GM18951 (cell line): ENCODE measurements around the gene UCKL1.
"Not testable (repeated sequence)": the region's sequence is repeated elsewhere in the genome, so short reads cannot be mapped to it uniquely, and the experiment has no call there.

Source experiments
- POLR2A ChIP-seq: IDR thresholded peaks from 4 replicates; pipeline ENCODE4 v1.6.1; 2011; ENCODE audit warnings: mild to moderate bottlenecking; ENCODE audit not compliant: insufficient read length, insufficient read depth; ENCODE audit errors: extremely low read depth
- in situ Hi-C: fragments of 300-500 bp; cut with MboI; formaldehyde crosslinking; loops from one replicate; pipeline ENCODE4 v1.12.0; 2022; ENCODE audit warnings: low sequenced_read_pairs, mixed read lengths, inconsistent platforms; ENCODE audit not compliant: unreplicated experiment

The UCKL1 gene

GRCh38 chr20:63939061-63939935 is 16.9 kb downstream of the UCKL1 start:
- in situ Hi-C loops: no loop called here

GRCh38 chr20:63937596-63937995 is 18.6 kb downstream of the UCKL1 start:
- in situ Hi-C loops: no loop called here

More at GRCh38 chr20:63939061-63939935, 16.9 kb downstream of the UCKL1 start:
- no peak for TF ChIP-seq POLR2A

GRCh38 chr20:63935447-63935846 is 20.8 kb downstream of the UCKL1 start:
- TF ChIP-seq POLR2A: no peak
- in situ Hi-C loops: no loop called here

More at GRCh38 chr20:63937596-63937995, 18.6 kb downstream of the UCKL1 start:
- TF ChIP-seq POLR2A: no peak

GRCh38 chr20:63934271-63935068 is 21.7 kb downstream of the UCKL1 start:
- in situ Hi-C loops: no loop called here
- TF ChIP-seq POLR2A: no peak

- TF ChIP-seq POLR2A: no peak
- in situ Hi-C loops: no loop called here
These were observed 22.6 kb downstream of the UCKL1 start for GRCh38 chr20:63933646-63934045.

GRCh38 chr20:63932606-63933160 is 23.5 kb downstream of the UCKL1 start:
- no peak for TF ChIP-seq POLR2A
- in situ Hi-C loops: no loop called here

- TF ChIP-seq POLR2A: no peak
- in situ Hi-C loops: no loop called here
These were observed 24.5 kb downstream of the UCKL1 start for GRCh38 chr20:63931735-63932134.

- no peak for TF ChIP-seq POLR2A
- in situ Hi-C loops: no loop called here
These were observed 25.2 kb downstream of the UCKL1 start for GRCh38 chr20:63930971-63931553.

GRCh38 chr20:63929473-63929883 is 26.7 kb downstream of the UCKL1 start:
- in situ Hi-C loops: not testable (repeated sequence)

GRCh38 chr20:63929071-63929470 is 27.1 kb downstream of the UCKL1 start:
- in situ Hi-C loops: no loop called here
- no peak for TF ChIP-seq POLR2A

- in situ Hi-C loops: no loop called here
- no peak for TF ChIP-seq POLR2A
These were observed 29.9 kb downstream of the UCKL1 start for GRCh38 chr20:63926298-63926697.

GRCh38 chr20:63924241-63924640 is 32.0 kb downstream of the UCKL1 start:
- TF ChIP-seq POLR2A: no peak
- in situ Hi-C loops: no loop called here

GRCh38 chr20:63923651-63924050 is 32.6 kb downstream of the UCKL1 start:
- in situ Hi-C loops: no loop called here
- TF ChIP-seq POLR2A: no peak
